Left renal pelvis (tissue), 4 donors: Measurements from ENCODE around the gene ST6GALNAC6. TPM values are rescaled to one million over a fixed set of nuclear protein-coding genes. Genes with fewer than 3 reads are reported as not detected.

Experiments used
- DNase-seq, 4 donors: peaks; one replicate each; pipeline ENCODE4 v3.0.0-alpha.2; 2013; ENCODE audit warnings: low read depth in 4 of 4, low spot score in 3 of 4
- polyA plus RNA-seq, 4 donors: library from polyadenylated mRNA; unstranded; fragments of 120-200 nt; gene quantifications; one replicate each; pipeline ENCODE4 v1.2.1, GENCODE V29; 2013; ENCODE audit not compliant: insufficient read length in 4 of 4

Gene ST6GALNAC6
- polyA plus RNA-seq: 10 to 100 TPM; 38.6 to 46.5 (median 43.3) TPM

GRCh38 chr9:127899128-127899943 is at the start of gene ST6GALNAC6:
Gene ST6GALNAC6 (minus strand): TSS chr9:127899603. CDS start chr9:127897981, 1,622 bp downstream.
- DNase-seq: no peak

- DNase-seq: no peak
Measured at GRCh38 chr9:127947841-127948710, 48.7 kb upstream of the ST6GALNAC6 start.

GRCh38 chr9:127946728-127947127 is 47.3 kb upstream of the ST6GALNAC6 start:
- no peak for DNase-seq

- no peak for DNase-seq
Measured at GRCh38 chr9:127945942-127946341, 46.5 kb upstream of the ST6GALNAC6 start.

GRCh38 chr9:127945338-127945737 is 45.9 kb upstream of the ST6GALNAC6 start:
- no peak for DNase-seq

GRCh38 chr9:127944586-127945218 is 45.3 kb upstream of the ST6GALNAC6 start:
- no peak for DNase-seq

GRCh38 chr9:127943731-127944144 is 44.3 kb upstream of the ST6GALNAC6 start:
- DNase-seq: no peak

- DNase-seq: no peak
Measured at GRCh38 chr9:127943011-127943662, 43.7 kb upstream of the ST6GALNAC6 start.

GRCh38 chr9:127942216-127943010 is 43.0 kb upstream of the ST6GALNAC6 start:
- no peak for DNase-seq

- no peak for DNase-seq
Measured at GRCh38 chr9:127941961-127942215, 42.5 kb upstream of the ST6GALNAC6 start.

- DNase-seq: no peak
Measured at GRCh38 chr9:127941062-127941960, 41.9 kb upstream of the ST6GALNAC6 start.

- DNase-seq: no peak
Measured at GRCh38 chr9:127940593-127940992, 41.2 kb upstream of the ST6GALNAC6 start.

GRCh38 chr9:127938298-127938690 is 38.9 kb upstream of the ST6GALNAC6 start:
- no peak for DNase-seq

GRCh38 chr9:127937388-127938297 is 38.2 kb upstream of the ST6GALNAC6 start, which contains the start of gene DPM2:
Gene DPM2 (minus strand): TSS chr9:127937854. CDS start chr9:127937820, 34 bp downstream.
- DNase-seq: peak; percentile 62 to 77 (median 76)

GRCh38 chr9:127937056-127937387 is 37.6 kb upstream of the ST6GALNAC6 start:
- DNase-seq: no peak

- no peak for DNase-seq
Measured at GRCh38 chr9:127936347-127936852, 37.0 kb upstream of the ST6GALNAC6 start.

- no peak for DNase-seq
Measured at GRCh38 chr9:127935765-127936221, 36.4 kb upstream of the ST6GALNAC6 start.

- DNase-seq: no peak
Measured at GRCh38 chr9:127934986-127935385, 35.6 kb upstream of the ST6GALNAC6 start.
